ENCODE results near the gene TSHZ2. TPM values are rescaled to one million over a fixed set of nuclear protein-coding genes. Genes with fewer than 3 reads are reported as not detected.

TSHZ2 gene
- total RNA-seq, 1 experiment from 2014 or later, result 0.07 TPM

- Histone ChIP-seq H4K5ac (ENCODE audit: insufficient read length, low read depth, low read length) (no peak overlapping the region), H3K23ac (ENCODE audit: insufficient read length, low read depth, low read length) (no peak overlapping the region), H3K79me2 (ENCODE audit: insufficient read depth, low read length) (no peaks in the 10 kb centered on the region), H2AFZ (ENCODE audit: low read length) (no peak overlapping the region), H3K23me2 (ENCODE audit: insufficient read length, low read depth, low read length, poor library complexity, severe bottlenecking) (no peaks in the 10 kb centered on the region), H3K79me1 (ENCODE audit: insufficient read depth, low read depth, low read length, poor library complexity, severe bottlenecking) (no peaks in the 10 kb centered on the region), H2BK12ac (ENCODE audit: insufficient read length, low read depth, low read length) (no peak overlapping the region), H2AK5ac (ENCODE audit: insufficient read length, low read length) (no peak overlapping the region), H4K20me1 (ENCODE audit: control insufficient read depth, insufficient read depth, insufficient read length) (no peaks in the 10 kb centered on the region), H3K27me3 (ENCODE audit: insufficient read depth, low read length) (no peaks in the 10 kb centered on the region), H3K27ac (ENCODE audit: insufficient read length, low read depth, low read length) (no peak overlapping the region), H2BK120ac (ENCODE audit: low read depth, low read length, poor library complexity, severe bottlenecking) (no peak overlapping the region), H3K9ac (ENCODE audit: extremely low read depth, insufficient read length, low read length) (no peak overlapping the region), H3T11ph (ENCODE audit: low read length) (no peak overlapping the region), H3K56ac (ENCODE audit: insufficient read length, low read depth, low read length) (no peak overlapping the region), H4K8ac (replicated peaks; ENCODE audit: insufficient read length, low read depth, low read length) (no peak overlapping the region), H3K4ac (ENCODE audit: low read depth, low read length) (no peak overlapping the region), H4K91ac (ENCODE audit: insufficient read length, low read depth, low read length) (no peak overlapping the region), H3K4me2 (ENCODE audit: insufficient read depth, insufficient read length, low read length) (no peak overlapping the region), H2BK20ac (ENCODE audit: low read depth, low read length, poor library complexity, severe bottlenecking) (no peak overlapping the region), H3K4me1 (ENCODE audit: insufficient read depth, low read length) (peaks cover 2% of the 10 kb centered on the region; the same call in 1 of the 2 replicates), H3K14ac (ENCODE audit: insufficient read depth, low read length) (no peak overlapping the region), H2BK15ac (ENCODE audit: low read depth, low read length) (no peak overlapping the region), H3K9me3 (ENCODE audit: control insufficient read depth, low read depth, low read length) (no peaks in the 10 kb centered on the region), H2BK5ac (ENCODE audit: insufficient read length, low read length) (no peak overlapping the region), H3K18ac (ENCODE audit: insufficient read length, low read depth, low read length) (no peak overlapping the region)
- H3K36me3 Mint-ChIP-seq (ENCODE audit: insufficient read depth in 1 of 3, low read depth in 3 of 3), result no peaks in the 10 kb centered on the region
- H3K4me1 Mint-ChIP-seq, result peaks cover 29 to 32% of the 10 kb centered on the region in 2 experiments
- H3K27me3 Mint-ChIP-seq (ENCODE audit: low read depth), result no peaks in the 10 kb centered on the region
- no peak overlapping the region for H3K27ac Mint-ChIP-seq
- no peaks in the 10 kb centered on the region for H3K9me3 Mint-ChIP-seq
- H3K4me3 Mint-ChIP-seq, result no peak overlapping the region
- no CpG with 5 or more reads among the region's 2 CpGs for WGBS (ENCODE audit: extremely low coverage, insufficient read length, low lambda C conversion rate)
- no peak for DNase-seq
- no peak for TF ChIP-seq CTCF (conservative IDR thresholded peaks at IDR 0.05)
Observed at GRCh38 chr20:53128004-53128403, 155.8 kb downstream of the TSHZ2 start.

Data from H9 (cell line).